T-cell (primary cell): ENCODE measurements around the gene SSBP2. TPM values are rescaled to one million over a fixed set of nuclear protein-coding genes. Genes with fewer than 3 reads are reported as not detected.

Source experiments
- ATAC-seq, 4 experiments: fragments of 200-7000 bp in 3 of 4; fragments of 150-1000 bp in 1 of 4; cut with Tn5 transposase; replicated peaks in 1 of 4; 1 replicate in 3 of 4; 2 replicates in 1 of 4; pipeline ENCODE4 v1.10.0; 2021; ENCODE audit warnings: moderate library complexity in 3 of 4, mild to moderate bottlenecking in 2 of 4, moderate number of reproducible peaks in 1 of 4
- CTCF ChIA-PET, 2 donors: fragments of 300-600 bp; sonication (Branson Sonifier 250); formaldehyde crosslinking; loops; one replicate each; lab custom pipeline; 2022; ENCODE audit warnings: antibody characterized with exemption in 2 of 2; lab: Charles Lee
- POLR2A ChIA-PET, 2 donors: fragments of 300-600 bp; sonication (Branson Sonifier 250); formaldehyde crosslinking; loops; one replicate each; lab custom pipeline; 2022; ENCODE audit warnings: antibody characterized with exemption in 2 of 2; lab: Charles Lee
- DNase-seq, 35 experiments: peaks; one replicate each; pipeline versions ENCODE4 v3.0.0 to v3.0.0-alpha.2; 2013 to 2023
- H3K27ac ChIP-seq: one replicate; pipeline ENCODE4 v1.5.1; 2013; ENCODE audit warnings: low read length
- H3K27me3 ChIP-seq, 2 experiments: replicated peaks in 1 of 2; 1 replicate in 1 of 2; 2 replicates in 1 of 2; pipeline versions ENCODE4 v1.6.1 to v1.7.0; 2013; ENCODE audit warnings: low read length in 1 of 2, mixed read lengths in 1 of 2; ENCODE audit not compliant: control insufficient read depth in 2 of 2, insufficient read depth in 2 of 2; ENCODE audit errors: extremely low read depth in 1 of 2
- H3K36me3 ChIP-seq, 2 donors: 1 replicate in 1 of 2; 2 replicates in 1 of 2; pipeline versions ENCODE4 v1.6.1 to v1.7.0; 2013; ENCODE audit warnings: low read length in 1 of 2; ENCODE audit not compliant: control insufficient read depth in 2 of 2, insufficient read depth in 1 of 2; ENCODE audit errors: extremely low read depth in 1 of 2
- H3K4me1 ChIP-seq, 2 experiments: 1 replicate in 1 of 2; 2 replicates in 1 of 2; pipeline versions ENCODE4 v1.6.1 to v1.7.0; 2013; ENCODE audit warnings: low read length in 2 of 2, mixed read lengths in 1 of 2; ENCODE audit not compliant: insufficient read depth in 2 of 2, control insufficient read depth in 1 of 2; ENCODE audit errors: extremely low read depth in 1 of 2
- H3K4me3 ChIP-seq, 2 donors: 1 replicate in 1 of 2; 2 replicates in 1 of 2; pipeline versions ENCODE4 v1.5.1 to v1.7.0; 2013; ENCODE audit warnings: mild to moderate bottlenecking in 2 of 2, low read length in 1 of 2, moderate library complexity in 1 of 2; ENCODE audit not compliant: control insufficient read depth in 1 of 2; ENCODE audit errors: extremely low read depth in 1 of 2
- H3K9me3 ChIP-seq: 2 replicates; pipeline ENCODE4 v1.7.0; 2013
- H3K27ac Mint-ChIP-seq, 2 donors: one replicate each; pipeline ENCODE4 v1.8.0; 2020 to 2021; ENCODE audit warnings: mild to moderate bottlenecking in 2 of 2, mixed read lengths in 2 of 2
- H3K27me3 Mint-ChIP-seq, 2 donors: one replicate each; pipeline ENCODE4 v1.8.0; 2021 to 2022; ENCODE audit warnings: mixed read lengths in 2 of 2
- H3K36me3 Mint-ChIP-seq: one replicate; pipeline ENCODE4 v1.8.0; 2021; ENCODE audit warnings: mixed read lengths
- H3K4me1 Mint-ChIP-seq, 3 donors: one replicate each; pipeline ENCODE4 v1.8.0; 2020 to 2022; ENCODE audit warnings: mixed read lengths in 3 of 3, mild to moderate bottlenecking in 1 of 3
- H3K4me3 Mint-ChIP-seq, 3 donors: one replicate each; pipeline ENCODE4 v1.8.0; 2020 to 2022; ENCODE audit warnings: mild to moderate bottlenecking in 3 of 3, mixed read lengths in 3 of 3, moderate library complexity in 3 of 3
- H3K9me3 Mint-ChIP-seq, 3 donors: one replicate each; pipeline ENCODE4 v1.8.0; 2020 to 2022; ENCODE audit warnings: mixed read lengths in 3 of 3
- WGBS: methylation state at CpG from one replicate; pipeline ENCODE4 v1.1.5; 2013; ENCODE audit warnings: missing lambda C conversion rate; ENCODE audit not compliant: insufficient coverage; 5-methylcytosine and 5-hydroxymethylcytosine counted together
- total RNA-seq, 35 experiments: library from RNA in 6 of 35; stranded (reverse) in 6 of 35; fragments of 120-200 nt in 1 of 35; gene quantifications; one replicate each; pipeline versions ENCODE4 v1.2.1 to v1.2.4 and lab custom pipeline; 2013 to 2026

Gene SSBP2
- total RNA-seq, 5 donors from 2014 or later (not counting 1 experiment from before 2014, with no cell fraction given), result 31.1 to 44.9 (median 35.8) TPM

GRCh38 chr5:81426359-81427030 lies 324.4 kb downstream of the SSBP2 start:
- no peak for DNase-seq
- no CpG with 5 or more reads among the region's 3 CpGs for WGBS
- Histone ChIP-seq H3K36me3 (no peaks in the 10 kb centered on the region), H3K27ac (no peak overlapping the region), H3K4me1 (no peaks in the 10 kb centered on the region), H3K27me3 (no peaks in the 10 kb centered on the region), H3K9me3 (no peaks in the 10 kb centered on the region), H3K4me3 (no peak overlapping the region)
- H3K4me3 Mint-ChIP-seq, result no peak overlapping the region
- POLR2A ChIA-PET, result interaction anchor here (0.5 to 0.6 kb wide), 2 partner anchors 443 to 502 kb away, joined by 3 to 5 read pairs; no protein-coding TSS in a partner anchor
- no peaks in the 10 kb centered on the region for H3K27me3 Mint-ChIP-seq
- ATAC-seq, result no peak
- H3K4me1 Mint-ChIP-seq, result peaks cover 9 to 11% (median 10%) of the 10 kb centered on the region in 3 donors
- H3K36me3 Mint-ChIP-seq, result peaks cover 13% of the 10 kb centered on the region
- CTCF ChIA-PET, result interaction anchor here (0.6 to 3.8 kb wide), 8 partner anchors 738 to 800 kb away, joined by 3 to 28 read pairs (median 5); no protein-coding TSS in a partner anchor
- H3K27ac Mint-ChIP-seq, result peak overlapping the region; percentile 19 to 50
- H3K9me3 Mint-ChIP-seq, result no peaks in the 10 kb centered on the region

DNA sequence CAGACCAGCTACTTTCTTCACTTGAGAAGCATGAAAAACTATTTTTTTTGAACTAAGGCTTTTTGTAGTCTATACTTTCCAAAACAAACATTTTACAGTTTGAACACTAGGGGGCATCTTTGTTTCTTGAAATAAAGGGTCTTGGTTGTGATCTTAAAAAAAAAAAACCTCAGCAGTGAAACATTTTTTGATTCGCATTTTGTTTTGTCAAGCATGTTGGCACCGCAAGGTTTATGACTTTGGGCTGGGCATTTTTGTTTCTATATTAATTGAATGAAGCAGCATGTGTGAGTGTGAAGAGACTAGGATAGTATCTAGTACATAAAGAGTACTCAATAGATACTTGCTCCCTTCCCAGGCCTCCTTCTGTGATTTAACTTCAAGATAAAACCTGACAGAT lies 325.3 kb downstream of the SSBP2 start:
- H3K27ac ChIP-seq, result no peak overlapping the region
- no CpG with 5 or more reads among the region's 2 CpGs for WGBS
- CTCF ChIA-PET, result interaction anchor here (0.6 to 3.8 kb wide), 14 partner anchors 15 to 838 kb away, joined by 3 to 28 read pairs (median 3); no protein-coding TSS in a partner anchor

DNA sequence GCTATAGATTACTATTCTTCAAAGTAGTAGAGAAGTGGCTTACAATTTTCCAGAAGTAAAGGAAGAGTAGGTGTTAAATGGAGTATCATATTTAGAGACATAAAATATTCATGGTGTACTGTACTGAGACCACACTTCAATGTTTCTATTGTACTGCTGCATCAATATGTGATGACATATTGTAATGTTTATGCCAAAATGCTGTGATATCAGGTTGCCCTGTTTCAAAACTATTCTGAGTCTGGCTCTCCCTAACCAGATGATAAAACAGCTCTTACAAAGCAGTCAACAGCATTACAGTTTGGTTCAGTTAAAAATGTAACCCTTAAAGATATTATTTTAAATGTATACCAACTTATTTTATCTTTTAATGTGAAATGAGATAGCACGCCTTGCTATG lies 326.2 kb downstream of the SSBP2 start:
- H3K4me3 Mint-ChIP-seq, result no peak overlapping the region
- H3K27ac Mint-ChIP-seq, result no peak overlapping the region
- no peak for DNase-seq
- H3K4me1 Mint-ChIP-seq, result peaks cover 11 to 17% (median 16%) of the 10 kb centered on the region in 3 donors
- H3K9me3 Mint-ChIP-seq, result no peaks in the 10 kb centered on the region
- H3K4me1 ChIP-seq, result no peaks in the 10 kb centered on the region
- no peak for ATAC-seq
- POLR2A ChIA-PET, result no interaction called here
- peaks cover 29% of the 10 kb centered on the region for H3K36me3 Mint-ChIP-seq
- H3K36me3 ChIP-seq, result peaks cover 0 to 8% of the 10 kb centered on the region in 2 donors
- H3K4me3 ChIP-seq, result no peak overlapping the region
- CTCF ChIA-PET, result interaction anchor here (0.6 to 3.8 kb wide), 8 partner anchors 16 to 839 kb away, joined by 3 to 28 read pairs (median 4); no protein-coding TSS in a partner anchor
- no CpG with 5 or more reads among the region's 1 CpG for WGBS
- H3K27me3 ChIP-seq, result no peaks in the 10 kb centered on the region
- H3K9me3 ChIP-seq, result no peaks in the 10 kb centered on the region
- H3K27me3 Mint-ChIP-seq, result no peaks in the 10 kb centered on the region
- H3K27ac ChIP-seq, result no peak overlapping the region

More for the DNA sequence above, 325.3 kb downstream of the SSBP2 start:
- Histone ChIP-seq H3K27me3 (no peaks in the 10 kb centered on the region), H3K4me1 (no peaks in the 10 kb centered on the region), H3K9me3 (no peaks in the 10 kb centered on the region), H3K36me3 (peaks cover 0 to 1% of the 10 kb centered on the region in 2 donors), H3K4me3 (no peak overlapping the region)
- Mint-ChIP-seq H3K36me3 (peaks cover 22% of the 10 kb centered on the region), H3K27ac (peak overlapping the region in 1 of 2 donors; percentile 71), H3K4me3 (no peak overlapping the region), H3K27me3 (no peaks in the 10 kb centered on the region), H3K9me3 (no peaks in the 10 kb centered on the region), H3K4me1 (peaks cover 11 to 12% (median 11%) of the 10 kb centered on the region in 3 donors)
- ATAC-seq (peak in 3 of 4 experiments; percentile 30 to 64 (median 46)), DNase-seq (peak in 2 of 35 experiments; percentile 13 to 55)
- POLR2A ChIA-PET, result no interaction called here

GRCh38 chr5:81422671-81423070 lies 328.2 kb downstream of the SSBP2 start:
- peaks cover 0 to 14% of the 10 kb centered on the region in 2 donors for H3K36me3 ChIP-seq
- H3K4me3 ChIP-seq, result no peak overlapping the region
- no peaks in the 10 kb centered on the region for H3K27me3 ChIP-seq
- ChIA-PET CTCF (interaction anchor here in 1 of 2 donors (1.6 kb wide), 1 partner anchor 743 kb away, joined by 5 read pairs; no protein-coding TSS in a partner anchor), POLR2A (no interaction called here)
- Mint-ChIP-seq H3K4me1 (peaks cover 11 to 17% (median 16%) of the 10 kb centered on the region in 3 donors), H3K27ac (no peak overlapping the region), H3K36me3 (peaks cover 35% of the 10 kb centered on the region), H3K4me3 (no peak overlapping the region), H3K9me3 (no peaks in the 10 kb centered on the region), H3K27me3 (no peaks in the 10 kb centered on the region)
- DNase-seq (no peak), ATAC-seq (no peak)
- WGBS, result no CpG with 5 or more reads among the region's 2 CpGs
- H3K4me1 ChIP-seq, result no peaks in the 10 kb centered on the region
- no peaks in the 10 kb centered on the region for H3K9me3 ChIP-seq
- H3K27ac ChIP-seq, result no peak overlapping the region

DNA sequence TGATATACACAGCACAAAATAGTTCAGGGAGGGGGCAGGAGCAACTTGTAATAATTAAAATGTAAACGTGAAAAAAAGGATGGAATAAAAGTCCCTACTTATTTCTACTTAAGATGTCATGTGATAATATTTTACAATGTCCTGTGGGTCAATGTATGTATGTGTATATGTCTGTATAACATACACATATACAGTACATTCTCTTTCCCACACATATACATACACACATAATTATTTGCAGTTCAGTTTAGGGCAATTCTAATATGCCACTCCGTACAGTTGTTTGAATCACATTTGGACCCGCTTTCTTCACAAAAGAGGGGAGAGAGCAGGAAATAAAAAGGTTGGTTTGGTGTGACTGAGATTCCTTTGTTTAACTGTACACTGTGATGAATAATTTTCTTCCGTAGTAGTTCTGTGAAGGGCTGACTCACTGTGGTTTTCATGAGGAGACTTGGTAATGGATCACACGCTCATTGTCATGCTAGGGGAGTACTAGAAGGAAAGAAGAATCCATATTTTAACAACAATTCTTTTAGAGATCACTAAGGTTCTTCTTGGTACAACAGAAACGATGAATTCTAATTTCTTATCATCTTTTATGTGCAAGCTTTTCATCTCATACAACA lies 330.7 kb downstream of the SSBP2 start:
- Histone ChIP-seq H3K4me3 (no peak overlapping the region), H3K27ac (no peak overlapping the region), H3K27me3 (no peaks in the 10 kb centered on the region), H3K4me1 (no peaks in the 10 kb centered on the region), H3K9me3 (no peaks in the 10 kb centered on the region), H3K36me3 (peaks cover 0 to 14% of the 10 kb centered on the region in 2 donors)
- Mint-ChIP-seq H3K27me3 (no peaks in the 10 kb centered on the region), H3K27ac (no peak overlapping the region), H3K4me3 (no peak overlapping the region), H3K36me3 (peaks cover 44% of the 10 kb centered on the region), H3K9me3 (no peaks in the 10 kb centered on the region), H3K4me1 (peaks cover 0 to 8% (median 5%) of the 10 kb centered on the region in 3 donors)
- ChIA-PET POLR2A (no interaction called here), CTCF (no interaction called here)
- 45% methylated on average over 2 of the region's 6 CpGs for WGBS
- ATAC-seq (peak in 2 of 4 experiments; percentile 41 to 62), DNase-seq (no peak)

DNA sequence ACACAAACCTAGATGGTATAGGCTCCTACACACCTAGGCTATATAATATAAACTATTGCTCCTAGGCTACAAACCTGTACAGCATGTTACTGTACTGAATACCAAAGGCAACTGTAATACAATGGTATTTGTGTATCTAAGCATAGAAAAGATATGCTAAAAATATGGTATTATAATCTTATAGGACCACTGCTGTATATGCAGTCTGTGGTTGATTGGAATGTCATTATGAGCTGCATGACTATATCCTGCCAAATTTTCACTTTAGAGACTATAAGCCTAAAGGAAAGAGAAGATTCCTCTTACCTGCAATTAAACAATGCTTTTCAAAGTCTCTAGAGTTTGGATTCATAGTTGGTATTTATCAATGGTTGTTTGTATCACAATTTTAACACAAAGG lies 332.3 kb downstream of the SSBP2 start:
- ChIA-PET CTCF (no interaction called here), POLR2A (no interaction called here)
- no peak overlapping the region for H3K27ac ChIP-seq
- H3K4me1 Mint-ChIP-seq, result peaks cover 0 to 8% (median 5%) of the 10 kb centered on the region in 3 donors
- H3K4me1 ChIP-seq, result no peaks in the 10 kb centered on the region
- H3K27ac Mint-ChIP-seq, result no peak overlapping the region
- H3K9me3 Mint-ChIP-seq, result no peaks in the 10 kb centered on the region
- H3K4me3 ChIP-seq, result no peak overlapping the region
- no peak for DNase-seq
- H3K4me3 Mint-ChIP-seq, result no peak overlapping the region
- peaks cover 52% of the 10 kb centered on the region for H3K36me3 Mint-ChIP-seq
- no peaks in the 10 kb centered on the region for H3K27me3 ChIP-seq
- H3K27me3 Mint-ChIP-seq, result no peaks in the 10 kb centered on the region
- H3K36me3 ChIP-seq, result peaks cover 0 to 14% of the 10 kb centered on the region in 2 donors
- H3K9me3 ChIP-seq, result no peaks in the 10 kb centered on the region
- ATAC-seq, result no peak
